ENCODE data around the gene IL34.

- TF ChIP-seq, protein P1, sequence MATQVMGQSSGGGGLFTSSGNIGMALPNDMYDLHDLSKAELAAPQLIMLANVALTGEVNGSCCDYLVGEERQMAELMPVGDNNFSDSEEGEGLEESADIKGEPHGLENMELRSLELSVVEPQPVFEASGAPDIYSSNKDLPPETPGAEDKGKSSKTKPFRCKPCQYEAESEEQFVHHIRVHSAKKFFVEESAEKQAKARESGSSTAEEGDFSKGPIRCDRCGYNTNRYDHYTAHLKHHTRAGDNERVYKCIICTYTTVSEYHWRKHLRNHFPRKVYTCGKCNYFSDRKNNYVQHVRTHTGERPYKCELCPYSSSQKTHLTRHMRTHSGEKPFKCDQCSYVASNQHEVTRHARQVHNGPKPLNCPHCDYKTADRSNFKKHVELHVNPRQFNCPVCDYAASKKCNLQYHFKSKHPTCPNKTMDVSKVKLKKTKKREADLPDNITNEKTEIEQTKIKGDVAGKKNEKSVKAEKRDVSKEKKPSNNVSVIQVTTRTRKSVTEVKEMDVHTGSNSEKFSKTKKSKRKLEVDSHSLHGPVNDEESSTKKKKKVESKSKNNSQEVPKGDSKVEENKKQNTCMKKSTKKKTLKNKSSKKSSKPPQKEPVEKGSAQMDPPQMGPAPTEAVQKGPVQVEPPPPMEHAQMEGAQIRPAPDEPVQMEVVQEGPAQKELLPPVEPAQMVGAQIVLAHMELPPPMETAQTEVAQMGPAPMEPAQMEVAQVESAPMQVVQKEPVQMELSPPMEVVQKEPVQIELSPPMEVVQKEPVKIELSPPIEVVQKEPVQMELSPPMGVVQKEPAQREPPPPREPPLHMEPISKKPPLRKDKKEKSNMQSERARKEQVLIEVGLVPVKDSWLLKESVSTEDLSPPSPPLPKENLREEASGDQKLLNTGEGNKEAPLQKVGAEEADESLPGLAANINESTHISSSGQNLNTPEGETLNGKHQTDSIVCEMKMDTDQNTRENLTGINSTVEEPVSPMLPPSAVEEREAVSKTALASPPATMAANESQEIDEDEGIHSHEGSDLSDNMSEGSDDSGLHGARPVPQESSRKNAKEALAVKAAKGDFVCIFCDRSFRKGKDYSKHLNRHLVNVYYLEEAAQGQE (IDR thresholded peaks at IDR 0.05; ENCODE audit: low read depth) = no peak
- TF ChIP-seq, protein P2, sequence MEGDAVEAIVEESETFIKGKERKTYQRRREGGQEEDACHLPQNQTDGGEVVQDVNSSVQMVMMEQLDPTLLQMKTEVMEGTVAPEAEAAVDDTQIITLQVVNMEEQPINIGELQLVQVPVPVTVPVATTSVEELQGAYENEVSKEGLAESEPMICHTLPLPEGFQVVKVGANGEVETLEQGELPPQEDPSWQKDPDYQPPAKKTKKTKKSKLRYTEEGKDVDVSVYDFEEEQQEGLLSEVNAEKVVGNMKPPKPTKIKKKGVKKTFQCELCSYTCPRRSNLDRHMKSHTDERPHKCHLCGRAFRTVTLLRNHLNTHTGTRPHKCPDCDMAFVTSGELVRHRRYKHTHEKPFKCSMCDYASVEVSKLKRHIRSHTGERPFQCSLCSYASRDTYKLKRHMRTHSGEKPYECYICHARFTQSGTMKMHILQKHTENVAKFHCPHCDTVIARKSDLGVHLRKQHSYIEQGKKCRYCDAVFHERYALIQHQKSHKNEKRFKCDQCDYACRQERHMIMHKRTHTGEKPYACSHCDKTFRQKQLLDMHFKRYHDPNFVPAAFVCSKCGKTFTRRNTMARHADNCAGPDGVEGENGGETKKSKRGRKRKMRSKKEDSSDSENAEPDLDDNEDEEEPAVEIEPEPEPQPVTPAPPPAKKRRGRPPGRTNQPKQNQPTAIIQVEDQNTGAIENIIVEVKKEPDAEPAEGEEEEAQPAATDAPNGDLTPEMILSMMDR (IDR thresholded peaks at IDR 0.05 in 2 of 3, conservative IDR thresholded peaks at IDR 0.05 in 1 of 3; ENCODE audit: borderline replicate concordance in 1 of 3, insufficient read depth in 1 of 3, low read depth in 2 of 3, low read length in 2 of 3) = no peak
Observed at GRCh38 chr16:70696952-70697593, 50.7 kb downstream of the IL34 start.

Measured in HCT116 (cell line).